ENCODE measurements around the gene MPDU1.

The MPDU1 gene

DNA sequence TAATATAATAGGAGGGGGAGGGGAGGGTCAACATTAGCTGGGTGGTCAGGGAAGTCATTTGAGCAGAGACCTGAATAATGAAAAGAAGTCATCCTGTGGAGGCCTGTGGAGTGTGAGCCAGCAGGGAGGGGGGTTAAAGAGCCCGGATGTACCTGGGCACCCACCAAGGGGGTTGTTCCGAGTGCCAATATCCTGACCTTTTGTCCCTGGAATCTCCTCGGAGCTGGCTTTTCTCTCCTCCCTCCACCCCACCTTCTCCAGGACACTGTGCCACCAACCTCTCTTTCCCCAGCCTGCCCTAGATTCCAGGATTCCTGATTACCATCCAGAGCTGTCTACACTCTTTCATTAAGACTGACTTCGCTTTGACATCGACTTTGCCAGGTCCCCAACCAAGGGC, 52.5 kb downstream of the MPDU1 start:
- no peak overlapping the region for H3K27ac ChIP-seq
- no peak for DNase-seq (ENCODE audit: low read depth, low spot score)
